SK-N-SH treated with all-trans-retinoic acid at 6 μM for 48 hours (cell line): ENCODE results near the gene SMOC1.

ENCODE experiments used
- ATAC-seq: fragments of 200-7000 bp; cut with Tn5 transposase; 3 replicates; pipeline ENCODE4 v1.9.1; 2020; ENCODE audit warnings: mild to moderate bottlenecking, moderate library complexity
- ARNTL ChIP-seq: fragments of 450-650 bp; formaldehyde crosslinking; IDR thresholded peaks from 2 replicates; pipeline ENCODE4 v1.5.0; 2020; ENCODE audit warnings: low read depth, mild to moderate bottlenecking, moderate library complexity, borderline replicate concordance
- BACH2 ChIP-seq: fragments of 250-450 bp; sonication (Bioruptor Pico); IDR thresholded peaks from 2 replicates; pipeline ENCODE4 v1.9.0; 2021; ENCODE audit warnings: mild to moderate bottlenecking, borderline replicate concordance
- CSDC2 ChIP-seq: fragments of 250-450 bp; sonication (Bioruptor Pico); IDR thresholded peaks from 2 replicates; pipeline ENCODE4 v1.5.0; 2020; ENCODE audit warnings: mild to moderate bottlenecking, moderate library complexity
- GLIS3 ChIP-seq: fragments of 250-450 bp; sonication (Bioruptor Pico); IDR thresholded peaks from 2 replicates; pipeline ENCODE4 v1.5.0; 2020; ENCODE audit warnings: mild to moderate bottlenecking, moderate library complexity
- OSR1 ChIP-seq: fragments of 250-450 bp; sonication (Bioruptor Pico); IDR thresholded peaks from 2 replicates; pipeline ENCODE4 v1.8.0; 2022; ENCODE audit warnings: moderate library complexity, mild to moderate bottlenecking, inconsistent platforms
- POU6F1 ChIP-seq: fragments of 250-450 bp; sonication (Bioruptor Pico); IDR thresholded peaks from 2 replicates; pipeline ENCODE4 v1.8.0; 2021; ENCODE audit warnings: low read depth, mild to moderate bottlenecking, moderate library complexity, borderline replicate concordance
- PPARA ChIP-seq: fragments of 250-450 bp; sonication (Bioruptor Pico); IDR thresholded peaks from 2 replicates; pipeline ENCODE4 v1.5.0; 2020; ENCODE audit warnings: mild to moderate bottlenecking, borderline replicate concordance
- RARB ChIP-seq: fragments of 250-450 bp; sonication (Bioruptor Pico); IDR thresholded peaks from 2 replicates; pipeline ENCODE4 v1.8.0; 2021; ENCODE audit warnings: mild to moderate bottlenecking, moderate library complexity
- SNAI2 ChIP-seq: fragments of 250-450 bp; sonication (Bioruptor Pico); IDR thresholded peaks from 2 replicates; pipeline ENCODE4 v1.5.0; 2020; ENCODE audit warnings: mild to moderate bottlenecking, moderate library complexity
- TCF4 ChIP-seq: fragments of 250-450 bp; sonication (Bioruptor Pico); IDR thresholded peaks from 2 replicates; pipeline ENCODE4 v1.8.0; 2021; ENCODE audit warnings: mild to moderate bottlenecking, moderate library complexity, borderline replicate concordance
- TOX ChIP-seq: fragments of 250-450 bp; sonication (Bioruptor Pico); IDR thresholded peaks from 2 replicates; pipeline ENCODE4 v1.8.0; 2021; ENCODE audit warnings: mild to moderate bottlenecking, moderate library complexity, borderline replicate concordance
- TSHZ2 ChIP-seq: fragments of 250-450 bp; sonication (Bioruptor Pico); IDR thresholded peaks from 2 replicates; pipeline ENCODE4 v1.5.0; 2020; ENCODE audit warnings: mild to moderate bottlenecking, moderate library complexity
- ZC3H10 ChIP-seq: fragments of 250-450 bp; sonication (Bioruptor Pico); IDR thresholded peaks from 2 replicates; pipeline ENCODE4 v1.5.1; 2021; ENCODE audit warnings: mild to moderate bottlenecking, moderate library complexity
- ZFP3 ChIP-seq: fragments of 250-450 bp; sonication (Bioruptor Pico); IDR thresholded peaks from 2 replicates; pipeline ENCODE4 v1.5.0; 2020; ENCODE audit warnings: mild to moderate bottlenecking, moderate library complexity
- ZFP30 ChIP-seq: fragments of 450-650 bp; formaldehyde crosslinking; IDR thresholded peaks from 2 replicates; pipeline ENCODE4 v1.5.0; 2022; ENCODE audit warnings: mild to moderate bottlenecking, moderate library complexity
- ZNF565 ChIP-seq: fragments of 450-650 bp; formaldehyde crosslinking; conservative IDR thresholded peaks from 2 replicates; pipeline ENCODE4 v1.5.0; 2020; ENCODE audit warnings: low read depth, mild to moderate bottlenecking, moderate library complexity
- ZNF70 ChIP-seq: fragments of 450-650 bp; formaldehyde crosslinking; IDR thresholded peaks from 2 replicates; pipeline ENCODE4 v1.5.0; 2020; ENCODE audit warnings: mild to moderate bottlenecking, moderate library complexity
- ZNF8 ChIP-seq: fragments of 450-650 bp; formaldehyde crosslinking; IDR thresholded peaks from 2 replicates; pipeline ENCODE4 v1.5.0; 2020; ENCODE audit warnings: mild to moderate bottlenecking, moderate library complexity
- TF ChIP-seq, protein P1 (sequence below): fragments of 250-450 bp; sonication (Bioruptor Pico); IDR thresholded peaks from 2 replicates; pipeline ENCODE4 v1.5.1; 2021; ENCODE audit warnings: mild to moderate bottlenecking, moderate library complexity
- TF ChIP-seq, protein P2 (sequence below): fragments of 250-450 bp; sonication (Bioruptor Pico); IDR thresholded peaks from 2 replicates; pipeline ENCODE4 v1.5.1; 2020; ENCODE audit warnings: low read depth, mild to moderate bottlenecking, moderate library complexity

SMOC1 gene

GRCh38 chr14:69933623-69934275 is 54.5 kb downstream of the SMOC1 start:
- no peak for ATAC-seq
- no peak for TF ChIP-seq RARB (CRISPR knock-in tag)
- no peak for TF ChIP-seq SNAI2 (CRISPR knock-in tag)
- TF ChIP-seq ARNTL (CRISPR knock-in tag) = no peak
- TF ChIP-seq TOX (CRISPR knock-in tag) = no peak
- TF ChIP-seq ZNF70 (CRISPR knock-in tag) = no peak
- TF ChIP-seq ZNF8 (CRISPR knock-in tag) = no peak
- TF ChIP-seq POU6F1 = no peak
- TF ChIP-seq, protein P1, sequence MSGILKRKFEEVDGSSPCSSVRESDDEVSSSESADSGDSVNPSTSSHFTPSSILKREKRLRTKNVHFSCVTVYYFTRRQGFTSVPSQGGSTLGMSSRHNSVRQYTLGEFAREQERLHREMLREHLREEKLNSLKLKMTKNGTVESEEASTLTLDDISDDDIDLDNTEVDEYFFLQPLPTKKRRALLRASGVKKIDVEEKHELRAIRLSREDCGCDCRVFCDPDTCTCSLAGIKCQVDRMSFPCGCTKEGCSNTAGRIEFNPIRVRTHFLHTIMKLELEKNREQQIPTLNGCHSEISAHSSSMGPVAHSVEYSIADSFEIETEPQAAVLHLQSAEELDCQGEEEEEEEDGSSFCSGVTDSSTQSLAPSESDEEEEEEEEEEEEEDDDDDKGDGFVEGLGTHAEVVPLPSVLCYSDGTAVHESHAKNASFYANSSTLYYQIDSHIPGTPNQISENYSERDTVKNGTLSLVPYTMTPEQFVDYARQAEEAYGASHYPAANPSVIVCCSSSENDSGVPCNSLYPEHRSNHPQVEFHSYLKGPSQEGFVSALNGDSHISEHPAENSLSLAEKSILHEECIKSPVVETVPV = no peak
- no peak for TF ChIP-seq BACH2 (CRISPR knock-in tag)
- no peak for TF ChIP-seq TCF4
- TF ChIP-seq GLIS3 (CRISPR knock-in tag) = no peak
- TF ChIP-seq, protein P2, sequence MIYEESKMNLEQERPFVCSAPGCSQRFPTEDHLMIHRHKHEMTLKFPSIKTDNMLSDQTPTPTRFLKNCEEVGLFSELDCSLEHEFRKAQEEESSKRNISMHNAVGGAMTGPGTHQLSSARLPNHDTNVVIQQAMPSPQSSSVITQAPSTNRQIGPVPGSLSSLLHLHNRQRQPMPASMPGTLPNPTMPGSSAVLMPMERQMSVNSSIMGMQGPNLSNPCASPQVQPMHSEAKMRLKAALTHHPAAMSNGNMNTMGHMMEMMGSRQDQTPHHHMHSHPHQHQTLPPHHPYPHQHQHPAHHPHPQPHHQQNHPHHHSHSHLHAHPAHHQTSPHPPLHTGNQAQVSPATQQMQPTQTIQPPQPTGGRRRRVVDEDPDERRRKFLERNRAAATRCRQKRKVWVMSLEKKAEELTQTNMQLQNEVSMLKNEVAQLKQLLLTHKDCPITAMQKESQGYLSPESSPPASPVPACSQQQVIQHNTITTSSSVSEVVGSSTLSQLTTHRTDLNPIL = no peak
- no peak for TF ChIP-seq TSHZ2 (CRISPR knock-in tag)

DNA sequence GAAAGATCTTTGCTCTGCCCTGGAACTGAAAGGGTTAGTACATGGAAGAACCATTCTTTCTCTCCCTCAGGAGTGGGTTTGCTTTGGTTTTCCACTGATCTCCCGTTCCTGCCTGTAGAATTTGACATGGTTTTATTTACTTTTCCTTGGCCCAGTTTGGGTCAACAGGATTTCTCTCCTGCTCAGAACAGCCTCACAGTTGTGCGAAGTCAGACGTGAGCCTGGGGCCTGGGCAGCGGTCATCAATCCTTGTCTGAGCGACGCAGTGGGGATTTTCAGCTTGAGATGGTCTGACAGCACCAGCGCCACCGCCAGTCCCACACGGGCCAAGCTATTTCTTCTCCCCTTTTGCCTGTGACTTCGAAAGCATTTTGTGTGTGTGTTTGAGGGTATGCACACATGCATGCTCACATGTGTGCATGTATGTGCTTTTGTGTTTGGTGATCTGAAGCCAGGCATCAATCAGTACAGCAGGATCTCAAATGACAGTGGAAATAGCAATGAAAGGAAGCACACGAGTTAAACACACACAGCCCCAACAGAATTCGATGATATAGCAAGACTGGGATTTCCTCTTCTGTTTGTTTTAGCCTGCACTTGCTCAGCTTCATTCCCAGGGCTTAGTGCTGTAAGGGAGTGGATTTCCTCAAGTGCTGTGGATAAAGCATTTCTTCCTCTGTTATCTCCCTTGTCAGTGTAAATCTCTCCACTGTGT is 58.3 kb downstream of the SMOC1 start:
- no peak for ATAC-seq
- TF ChIP-seq OSR1 (CRISPR knock-in tag) (no peak), ARNTL (CRISPR knock-in tag) (no peak), ZNF565 (CRISPR knock-in tag) (no peak), SNAI2 (CRISPR knock-in tag) (no peak), BACH2 (CRISPR knock-in tag) (no peak), ZNF8 (CRISPR knock-in tag) (no peak), POU6F1 (no peak), ZFP30 (CRISPR knock-in tag) (no peak), TCF4 (no peak), TSHZ2 (CRISPR knock-in tag) (no peak), CSDC2 (CRISPR knock-in tag) (no peak), PPARA (no peak), RARB (CRISPR knock-in tag) (no peak), TOX (CRISPR knock-in tag) (no peak), GLIS3 (CRISPR knock-in tag) (no peak), ZFP3 (CRISPR knock-in tag) (no peak), ZC3H10 (CRISPR knock-in tag) (no peak), ZNF70 (CRISPR knock-in tag) (no peak)
- TF ChIP-seq, protein P2 = no peak
